Right atrium auricular region (tissue), 2 donors: ENCODE measurements around the gene ATF4. TPM values are rescaled to one million over a fixed set of nuclear protein-coding genes. Genes with fewer than 3 reads are reported as not detected.
"Not testable (repeated sequence)": the region's sequence is repeated elsewhere in the genome, so short reads cannot be mapped to it uniquely, and the experiment has no call there.

Experiments used
- DNase-seq: peaks from one replicate; pipeline ENCODE4 v3.0.0-alpha.2; 2019; ENCODE audit warnings: low spot score
- H3K27ac ChIP-seq, 2 donors: fragments of 200-600 bp; sonication (generic); 1 replicate in 1 of 2; 2 replicates in 1 of 2; pipeline ENCODE4 v1.5.1; 2016 to 2019
- H3K27me3 ChIP-seq, 2 donors: fragments of 200-600 bp; sonication (generic); one replicate each; pipeline versions ENCODE4 v1.5.1 to v1.6.0; 2017 to 2019
- H3K36me3 ChIP-seq: fragments of 200-600 bp; sonication (generic); one replicate; pipeline ENCODE4 v1.5.1; 2016
- H3K4me1 ChIP-seq, 2 donors: fragments of 200-600 bp; sonication (generic); one replicate each; pipeline versions ENCODE4 v1.5.1 to v1.6.0; 2017 to 2019
- H3K4me3 ChIP-seq, 2 donors: fragments of 200-600 bp; sonication (generic); 1 replicate in 1 of 2; 2 replicates in 1 of 2; pipeline ENCODE4 v1.5.1; 2017 to 2019; ENCODE audit warnings: mild to moderate bottlenecking in 1 of 2, moderate library complexity in 1 of 2
- H3K9me3 ChIP-seq, 2 donors: fragments of 200-600 bp; sonication (generic); one replicate each; pipeline ENCODE4 v1.5.1; 2019
- total RNA-seq, 2 donors: library from RNA; depleted of rRNA; stranded (reverse); fragments of >200 nt; gene quantifications; one replicate each; pipeline ENCODE4 v1.1.0, GENCODE V29; 2016
- TF ChIP-seq, protein P1 (sequence below), 2 donors: fragments of 200-600 bp; sonication (generic); IDR thresholded peaks; one replicate each; pipeline ENCODE4 v1.5.1; 2019; ENCODE audit warnings: antibody characterized with exemption in 2 of 2

The ATF4 gene
- total RNA-seq, 2 donors from 2014 or later, result 155 to 256 TPM

DNA sequence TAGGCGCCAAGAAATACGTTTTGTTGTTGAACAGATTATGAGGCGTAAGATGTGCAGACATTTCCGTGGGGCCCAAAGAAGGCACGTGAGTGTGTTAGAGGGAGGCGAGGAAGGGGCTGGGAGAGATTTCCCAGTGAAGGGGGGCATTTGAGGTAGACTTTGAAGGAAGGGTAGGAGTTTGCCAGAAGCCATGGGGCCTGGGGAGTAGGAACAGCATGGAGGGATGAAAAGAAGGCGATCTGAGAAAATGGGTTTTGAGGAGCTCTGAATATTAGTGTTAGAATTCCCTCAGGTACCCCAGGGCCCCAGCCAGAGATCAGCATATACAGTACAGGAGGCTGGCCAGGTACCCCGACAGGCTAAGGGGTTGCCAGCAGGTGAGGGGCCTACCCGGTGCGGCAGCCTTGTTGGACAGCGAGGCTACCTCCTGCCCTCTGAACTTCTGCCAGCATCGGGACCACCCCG, 18.7 kb upstream of the ATF4 start:
- peaks cover 0 to 55% of the 10 kb centered on the region in 2 donors for H3K4me1 ChIP-seq
- H3K4me3 ChIP-seq, result peak overlapping the region; percentile 84 to 95
- peak overlapping the region; percentile 90 to 93 for H3K27ac ChIP-seq
- H3K9me3 ChIP-seq, result no peaks in the 10 kb centered on the region
- peaks cover 27% of the 10 kb centered on the region for H3K36me3 ChIP-seq
- TF ChIP-seq, protein P1, sequence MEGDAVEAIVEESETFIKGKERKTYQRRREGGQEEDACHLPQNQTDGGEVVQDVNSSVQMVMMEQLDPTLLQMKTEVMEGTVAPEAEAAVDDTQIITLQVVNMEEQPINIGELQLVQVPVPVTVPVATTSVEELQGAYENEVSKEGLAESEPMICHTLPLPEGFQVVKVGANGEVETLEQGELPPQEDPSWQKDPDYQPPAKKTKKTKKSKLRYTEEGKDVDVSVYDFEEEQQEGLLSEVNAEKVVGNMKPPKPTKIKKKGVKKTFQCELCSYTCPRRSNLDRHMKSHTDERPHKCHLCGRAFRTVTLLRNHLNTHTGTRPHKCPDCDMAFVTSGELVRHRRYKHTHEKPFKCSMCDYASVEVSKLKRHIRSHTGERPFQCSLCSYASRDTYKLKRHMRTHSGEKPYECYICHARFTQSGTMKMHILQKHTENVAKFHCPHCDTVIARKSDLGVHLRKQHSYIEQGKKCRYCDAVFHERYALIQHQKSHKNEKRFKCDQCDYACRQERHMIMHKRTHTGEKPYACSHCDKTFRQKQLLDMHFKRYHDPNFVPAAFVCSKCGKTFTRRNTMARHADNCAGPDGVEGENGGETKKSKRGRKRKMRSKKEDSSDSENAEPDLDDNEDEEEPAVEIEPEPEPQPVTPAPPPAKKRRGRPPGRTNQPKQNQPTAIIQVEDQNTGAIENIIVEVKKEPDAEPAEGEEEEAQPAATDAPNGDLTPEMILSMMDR (IDR thresholded peaks at IDR 0.05), result no peak
- H3K27me3 ChIP-seq, result no peaks in the 10 kb centered on the region
- no peak for DNase-seq

DNA sequence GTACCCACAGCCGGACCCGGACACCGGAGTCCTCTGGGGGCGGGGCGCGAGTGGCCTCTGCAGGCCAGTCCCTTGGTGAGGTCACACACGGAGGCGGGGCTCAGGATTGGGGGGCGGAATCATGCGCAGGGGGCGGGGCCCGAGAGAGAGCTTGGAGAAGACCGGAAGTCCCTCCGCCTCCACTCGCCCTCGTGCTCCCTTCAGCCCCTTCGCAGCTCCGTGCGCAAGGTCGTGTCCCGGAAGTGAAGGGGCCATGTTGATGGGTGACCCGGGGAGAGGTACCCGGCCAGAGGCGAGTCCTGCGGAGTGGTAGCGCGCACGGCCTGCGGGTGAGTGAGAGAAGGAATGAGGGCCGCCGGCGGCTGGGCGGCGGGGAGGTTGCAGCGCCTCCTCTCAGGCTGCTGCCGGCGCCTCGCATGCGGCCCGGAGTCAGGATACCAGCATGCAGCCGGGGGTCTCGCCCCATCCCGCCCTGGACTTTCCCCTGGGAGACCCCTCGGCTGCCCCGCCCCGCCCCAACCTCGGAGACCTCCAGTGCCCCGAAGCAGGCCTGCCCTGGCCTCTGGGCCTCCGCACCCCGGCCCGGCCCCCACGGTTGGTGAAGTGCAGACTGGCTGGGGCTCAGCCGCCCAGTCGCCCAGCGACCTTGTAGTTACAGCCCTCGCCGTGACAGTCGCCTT, 18.1 kb upstream of the ATF4 start, which contains the start of gene MIEF1:
Gene MIEF1, plus strand, starts transcription at position 182 of the 680 bp plus-strand sequence. CDS start 9,005 bp downstream, outside the sequence.
- H3K4me1 ChIP-seq, result peaks cover 0 to 54% of the 10 kb centered on the region in 2 donors
- peak within 1 kb of the TSS; percentile 84 to 95 for H3K4me3 ChIP-seq
- H3K27ac ChIP-seq, result peak within 1 kb of the TSS; percentile 90 to 93
- peak; percentile 98 for DNase-seq
- TF ChIP-seq, protein P1 (IDR thresholded peaks at IDR 0.05), result no peak
- peaks cover 33% of the 10 kb centered on the region for H3K36me3 ChIP-seq
- H3K9me3 ChIP-seq, result no peaks in the 10 kb centered on the region
- no peaks in the 10 kb centered on the region for H3K27me3 ChIP-seq

DNA sequence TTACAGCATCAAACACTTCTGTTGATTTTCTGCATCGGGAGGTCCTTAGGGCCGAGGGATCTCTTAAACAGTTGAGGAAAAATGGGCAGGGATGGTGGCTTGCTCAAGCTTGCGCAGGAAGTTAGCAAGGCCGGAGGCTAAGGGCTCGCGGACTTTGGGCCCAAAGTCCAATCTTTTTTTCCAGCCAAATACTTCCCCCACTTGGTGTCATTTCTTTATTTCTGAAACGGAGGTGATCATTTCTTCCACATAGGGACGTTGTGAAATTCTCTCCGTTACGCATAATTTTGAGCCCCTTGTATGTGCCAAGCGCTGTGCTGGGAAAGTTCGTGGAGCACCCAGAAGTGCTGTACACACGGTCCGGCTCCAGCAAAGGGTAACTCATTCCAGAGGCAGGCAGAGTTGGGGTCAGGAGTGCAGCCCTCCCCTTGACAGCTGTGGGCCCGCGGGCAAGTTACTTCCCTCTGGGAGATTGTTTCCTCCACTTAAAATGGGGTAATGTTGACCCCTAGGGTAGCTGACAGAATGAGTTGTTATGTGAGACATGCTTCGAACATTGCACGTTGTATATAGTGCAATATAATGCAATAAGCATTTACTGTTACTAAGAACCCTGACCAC, 17.5 kb upstream of the ATF4 start:
- Histone ChIP-seq H3K27me3 (no peaks in the 10 kb centered on the region), H3K4me1 (peaks cover 0 to 51% of the 10 kb centered on the region in 2 donors), H3K27ac (peak overlapping the region; percentile 90 to 93), H3K4me3 (peak overlapping the region; percentile 84 to 95), H3K36me3 (peaks cover 40% of the 10 kb centered on the region), H3K9me3 (no peaks in the 10 kb centered on the region)
- DNase-seq, result no peak
- TF ChIP-seq, protein P1 (IDR thresholded peaks at IDR 0.05), result no peak

DNA sequence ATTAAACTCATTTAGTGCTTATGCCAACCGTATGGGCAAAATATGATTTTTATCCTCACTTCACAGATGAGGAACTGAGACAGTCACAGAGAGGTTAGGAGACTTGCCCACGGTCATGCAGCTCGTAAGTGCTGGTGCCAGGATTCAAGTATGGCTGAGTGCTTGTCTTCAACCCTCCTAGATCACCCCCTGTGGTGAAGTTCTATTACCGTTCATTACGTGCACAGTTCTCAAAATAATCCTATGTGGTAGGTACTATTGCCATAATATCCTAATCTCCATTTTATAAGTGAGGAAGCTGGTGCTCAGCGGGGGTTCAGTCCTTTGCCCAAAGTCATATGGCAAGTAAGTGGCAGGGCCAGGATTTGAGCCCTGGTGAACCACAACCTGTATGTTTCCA, 16.7 kb upstream of the ATF4 start:
- DNase-seq, result no peak
- Histone ChIP-seq H3K27ac (peak overlapping the region in 1 of 2 donors; percentile 93), H3K4me1 (peaks cover 0 to 44% of the 10 kb centered on the region in 2 donors), H3K4me3 (peak overlapping the region in 1 of 2 donors; percentile 95), H3K36me3 (peaks cover 47% of the 10 kb centered on the region), H3K27me3 (no peaks in the 10 kb centered on the region), H3K9me3 (no peaks in the 10 kb centered on the region)
- TF ChIP-seq, protein P1 (IDR thresholded peaks at IDR 0.05), result no peak

DNA sequence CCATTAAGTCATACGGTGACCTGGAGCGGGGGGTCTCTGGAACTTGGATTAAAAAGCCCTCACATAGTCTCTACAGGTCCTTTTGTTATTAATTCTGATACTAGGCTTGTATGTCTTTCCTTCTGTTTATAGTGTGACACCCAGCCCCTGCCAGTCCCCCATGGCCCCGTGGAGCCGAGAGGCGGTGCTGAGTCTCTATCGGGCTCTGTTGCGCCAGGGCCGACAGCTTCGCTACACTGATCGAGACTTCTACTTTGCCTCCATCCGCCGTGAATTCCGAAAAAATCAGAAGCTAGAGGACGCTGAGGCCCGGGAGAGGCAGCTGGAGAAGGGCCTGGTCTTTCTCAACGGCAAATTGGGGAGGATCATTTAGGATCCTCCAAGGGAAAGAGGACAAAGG, 16.3 kb upstream of the ATF4 start:
- no peak overlapping the region for H3K27ac ChIP-seq
- no peaks in the 10 kb centered on the region for H3K9me3 ChIP-seq
- H3K36me3 ChIP-seq, result peaks cover 48% of the 10 kb centered on the region
- no peak overlapping the region for H3K4me3 ChIP-seq
- peaks cover 0 to 42% of the 10 kb centered on the region in 2 donors for H3K4me1 ChIP-seq
- no peaks in the 10 kb centered on the region for H3K27me3 ChIP-seq
- DNase-seq, result no peak
- TF ChIP-seq, protein P1 (IDR thresholded peaks at IDR 0.05), result no peak

DNA sequence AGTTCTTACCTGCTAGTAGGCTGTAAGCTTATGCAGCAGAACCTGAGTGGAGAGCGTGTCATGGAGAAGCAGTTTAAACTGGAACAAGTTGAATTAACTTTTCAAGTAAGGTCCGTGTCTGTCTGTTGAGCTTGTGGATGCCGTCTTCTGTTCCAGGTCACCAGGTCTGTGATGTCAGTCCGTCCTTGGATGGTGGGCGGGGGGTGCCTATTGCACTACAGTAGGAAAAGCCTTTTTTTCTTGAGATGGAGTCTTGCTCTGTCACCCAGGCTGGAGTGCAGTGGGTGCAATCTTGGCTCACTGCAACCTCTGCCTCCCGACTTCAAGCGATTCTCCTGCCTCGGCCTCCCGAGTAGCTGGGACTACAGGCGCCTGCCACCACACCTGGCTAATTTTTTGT, 13.3 kb upstream of the ATF4 start:
- H3K27ac ChIP-seq, H3K4me3 ChIP-seq, H3K9me3 ChIP-seq, H3K27me3 ChIP-seq, DNase-seq: not testable (repeated sequence)
- H3K36me3 ChIP-seq, result peaks cover 77% of the 10 kb centered on the region
- peaks cover 0 to 28% of the 10 kb centered on the region in 2 donors for H3K4me1 ChIP-seq
